ENCODE results near the gene MOB3A.
"Not testable (repeated sequence)": the region's sequence is repeated elsewhere in the genome, so short reads cannot be mapped to it uniquely, and the experiment has no call there.

Gene MOB3A

DNA sequence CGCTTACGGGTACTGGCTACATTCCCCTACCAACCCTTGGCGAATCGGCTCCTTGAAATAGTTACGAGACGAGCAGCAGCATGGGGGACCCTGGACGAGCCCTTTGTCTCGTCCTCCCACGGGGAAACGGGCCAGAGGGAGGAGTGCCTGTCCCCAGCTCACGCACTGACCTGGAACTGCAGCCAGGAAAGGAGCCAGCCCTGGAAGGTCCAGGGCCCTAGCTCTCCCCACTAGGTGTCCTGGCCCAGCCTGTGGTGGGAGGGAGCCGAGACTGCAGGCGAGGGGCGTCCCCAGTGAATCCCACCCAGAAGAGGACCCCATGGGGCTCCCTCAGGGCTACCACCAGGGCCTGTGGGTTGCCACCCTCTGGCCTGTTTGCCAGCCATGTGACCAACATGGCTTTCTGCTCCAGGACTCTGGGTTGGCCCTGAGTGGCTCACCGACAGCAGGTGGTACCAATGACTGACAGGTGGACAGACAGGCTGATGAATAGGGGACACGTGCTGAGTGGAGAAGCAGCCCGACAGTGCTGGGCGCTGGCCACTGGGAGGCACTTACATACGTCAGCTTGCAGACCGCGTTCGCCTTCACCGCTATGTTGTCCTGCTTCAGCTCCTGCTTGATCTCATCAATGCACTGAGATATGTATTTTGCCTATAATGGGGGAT, 42.1 kb upstream of the MOB3A start:
- no peak for TF ChIP-seq CTCF (IDR thresholded peaks at IDR 0.05; ENCODE audit: control insufficient read depth, insufficient read depth, low read depth, low read length, missing control alignments)

DNA sequence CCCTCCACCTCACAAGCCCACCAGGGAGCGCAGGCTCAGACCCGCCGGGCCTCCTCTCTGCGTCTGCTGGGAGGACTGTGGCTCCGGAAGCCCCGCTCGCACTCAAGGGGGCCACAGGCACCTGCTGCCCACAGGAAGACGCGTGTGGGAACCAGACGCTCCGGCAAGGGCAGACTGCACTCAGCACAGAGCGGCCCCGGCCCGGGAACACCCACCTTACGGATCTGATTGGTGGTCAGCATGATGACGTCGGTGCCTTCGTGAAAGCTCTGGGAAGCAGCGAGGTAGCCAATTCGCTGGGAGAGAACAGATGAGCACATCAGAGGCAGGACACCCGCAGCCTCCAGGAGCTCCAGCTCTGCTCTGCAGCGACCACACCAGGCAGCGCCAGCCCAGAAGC, 40.7 kb upstream of the MOB3A start:
- no peak overlapping the region for H3K4me3 ChIP-seq (ENCODE audit: control insufficient read depth, low read depth, low read length)
- no peak for TF ChIP-seq CTCF (IDR thresholded peaks at IDR 0.05; ENCODE audit: control insufficient read depth, insufficient read depth, low read depth, low read length, missing control alignments)
- no peak for DNase-seq (ENCODE audit: low read depth)

More for the DNA sequence above, 42.1 kb upstream of the MOB3A start:
- DNase-seq (ENCODE audit: low read depth), result no peak
- H3K4me3 ChIP-seq (ENCODE audit: control insufficient read depth, low read depth, low read length), result no peak overlapping the region

DNA sequence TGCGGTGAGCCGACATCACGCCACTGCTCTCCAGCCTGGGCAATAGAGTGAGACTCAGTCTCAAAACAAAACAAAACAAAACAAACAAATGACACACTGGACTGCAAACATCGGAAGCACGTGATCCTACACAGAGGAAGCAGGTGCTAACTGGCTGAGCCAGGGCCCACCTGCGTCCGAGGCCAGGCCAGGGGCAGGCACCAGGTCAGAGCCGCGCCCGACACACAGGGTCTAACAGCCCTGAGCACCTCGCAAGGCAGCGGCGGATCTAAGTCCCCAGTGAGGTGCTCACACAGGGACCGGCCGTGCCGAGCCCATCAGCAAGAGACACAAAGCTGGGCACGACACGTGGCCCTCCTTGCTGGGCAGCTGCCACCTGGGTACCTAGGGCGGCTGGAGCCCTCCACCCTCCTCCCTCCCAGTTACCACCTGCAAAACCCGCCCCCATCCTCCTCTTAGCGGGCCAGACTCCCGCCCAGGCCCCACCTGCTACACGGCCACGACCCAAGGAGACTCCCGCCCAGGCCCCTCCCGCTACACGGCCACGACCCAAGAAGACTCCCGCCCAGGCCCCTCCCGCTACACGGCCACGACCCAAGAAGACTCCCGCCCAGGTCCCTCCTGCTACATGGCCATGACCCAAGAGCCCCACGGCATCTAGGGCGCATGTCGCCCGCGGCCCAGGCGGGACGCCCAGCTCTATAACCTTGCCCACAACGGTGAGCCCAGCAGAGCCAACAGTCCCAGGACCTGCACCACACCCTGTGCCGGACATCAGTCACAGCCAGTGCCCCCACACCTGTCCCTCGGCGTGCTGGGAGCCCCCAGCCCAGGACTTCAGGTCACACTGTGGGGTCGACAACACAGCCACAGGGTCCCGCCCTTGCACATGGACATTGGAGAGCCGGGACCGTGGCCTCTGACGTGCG, 39.6 kb upstream of the MOB3A start:
- H3K4me3 ChIP-seq (ENCODE audit: control insufficient read depth, low read depth, low read length), result no peak overlapping the region
- no peak for DNase-seq (ENCODE audit: low read depth)
- no peak for TF ChIP-seq CTCF (IDR thresholded peaks at IDR 0.05; ENCODE audit: control insufficient read depth, insufficient read depth, low read depth, low read length, missing control alignments)

DNA sequence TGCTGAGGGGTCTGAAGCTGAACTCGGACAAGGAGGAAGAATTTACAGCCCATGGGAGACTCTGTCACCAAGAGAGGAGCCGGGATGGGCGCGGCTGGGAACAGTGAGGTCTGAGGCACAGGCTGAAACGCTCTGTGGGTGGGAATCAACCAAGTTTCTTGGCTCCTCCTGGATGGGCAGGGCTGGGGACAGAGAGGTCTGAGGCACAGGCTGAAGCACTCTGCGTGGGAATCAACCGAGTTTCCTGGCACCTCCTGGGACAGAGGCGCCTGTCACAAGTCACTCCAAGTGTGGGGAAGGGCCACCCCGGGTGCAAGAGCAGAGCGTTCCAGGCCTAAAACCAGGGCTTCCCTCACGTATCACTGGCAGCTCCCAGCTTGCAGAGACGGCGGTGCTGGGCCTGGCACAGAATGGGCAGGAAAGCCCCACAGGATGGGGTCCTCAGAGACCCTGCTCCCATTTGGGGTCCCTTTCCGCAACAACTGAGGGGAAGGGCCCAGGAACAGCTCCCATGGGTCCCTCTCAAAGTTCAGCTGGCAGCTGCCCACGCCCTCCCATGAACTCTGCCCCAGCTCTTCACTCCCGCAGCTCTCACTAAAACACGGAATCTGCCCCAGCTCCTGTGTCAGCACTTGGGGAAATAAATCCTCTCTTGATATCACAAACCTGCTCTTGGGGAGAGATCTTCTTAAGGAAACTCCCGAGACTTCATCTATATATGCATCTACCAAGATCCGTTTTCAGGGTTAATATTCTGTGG, 36.8 kb upstream of the MOB3A start:
- DNase-seq (ENCODE audit: low read depth), result no peak
- no peak overlapping the region for H3K4me3 ChIP-seq (ENCODE audit: control insufficient read depth, low read depth, low read length)
- TF ChIP-seq CTCF (IDR thresholded peaks at IDR 0.05; ENCODE audit: control insufficient read depth, insufficient read depth, low read depth, low read length, missing control alignments), result no peak

- no peak overlapping the region for H3K4me3 ChIP-seq (ENCODE audit: control insufficient read depth, low read depth, low read length)
- no peak for TF ChIP-seq CTCF (IDR thresholded peaks at IDR 0.05; ENCODE audit: control insufficient read depth, insufficient read depth, low read depth, low read length, missing control alignments)
- no peak for DNase-seq (ENCODE audit: low read depth)
Observed at GRCh38 chr19:2132191-2132590, 36.1 kb upstream of the MOB3A start.

- not testable (repeated sequence) for DNase-seq (ENCODE audit: low read depth); H3K4me3 ChIP-seq (ENCODE audit: control insufficient read depth, low read depth, low read length)
Observed at GRCh38 chr19:2131012-2131975, 35.2 kb upstream of the MOB3A start.

Measured in AG09309 (cell line).